GM12801 (cell line): Measurements from ENCODE around the gene ABHD12B.

Experiments used
- CTCF ChIP-seq: IDR thresholded peaks from one replicate; pipeline ENCODE4 v1.5.1; 2011; ENCODE audit warnings: control low read depth; ENCODE audit not compliant: insufficient read length; ENCODE audit errors: extremely low read depth

ABHD12B gene

DNA sequence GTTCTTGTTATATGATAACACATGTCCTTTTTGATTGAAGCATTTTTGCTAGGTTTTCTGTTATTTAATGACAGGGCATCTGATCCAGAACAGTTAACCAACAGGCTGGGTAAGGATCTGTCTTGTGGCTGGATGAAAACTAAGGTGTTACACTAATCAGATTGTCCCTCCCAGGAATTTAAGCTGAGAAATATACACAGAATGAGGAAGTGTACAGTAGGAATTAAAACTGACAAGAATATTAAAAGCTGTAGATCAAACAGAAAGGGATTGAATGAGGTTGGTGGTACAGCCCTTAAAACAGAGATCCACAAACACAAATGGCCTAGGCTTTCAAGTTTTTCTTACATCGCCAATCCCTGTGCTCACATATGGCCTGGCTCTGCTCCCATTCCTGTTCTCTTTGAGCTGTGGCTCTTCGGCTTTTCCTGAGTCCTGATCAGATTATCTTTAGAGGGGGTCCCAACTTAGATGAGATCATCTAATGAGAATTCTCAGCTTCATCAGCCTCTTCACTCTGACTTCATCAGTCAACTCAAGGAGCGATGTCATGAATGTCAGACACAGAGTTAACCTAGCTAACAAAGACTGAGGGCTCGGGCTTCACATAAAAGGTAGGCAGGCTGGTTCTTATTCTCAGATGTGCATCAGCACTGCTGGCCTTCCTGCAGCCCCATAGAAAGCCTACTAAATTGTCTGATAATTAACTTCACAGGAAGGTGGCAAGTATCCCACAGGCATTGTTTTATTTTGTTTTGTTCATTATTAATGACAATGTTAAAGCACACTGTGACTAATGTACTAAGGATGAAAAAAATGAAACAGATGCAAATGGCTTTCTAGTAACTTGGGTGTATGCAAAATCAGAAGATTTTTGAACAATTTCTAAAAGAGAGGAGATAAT, 61.0 kb downstream of the ABHD12B start:
- TF ChIP-seq CTCF = no peak

DNA sequence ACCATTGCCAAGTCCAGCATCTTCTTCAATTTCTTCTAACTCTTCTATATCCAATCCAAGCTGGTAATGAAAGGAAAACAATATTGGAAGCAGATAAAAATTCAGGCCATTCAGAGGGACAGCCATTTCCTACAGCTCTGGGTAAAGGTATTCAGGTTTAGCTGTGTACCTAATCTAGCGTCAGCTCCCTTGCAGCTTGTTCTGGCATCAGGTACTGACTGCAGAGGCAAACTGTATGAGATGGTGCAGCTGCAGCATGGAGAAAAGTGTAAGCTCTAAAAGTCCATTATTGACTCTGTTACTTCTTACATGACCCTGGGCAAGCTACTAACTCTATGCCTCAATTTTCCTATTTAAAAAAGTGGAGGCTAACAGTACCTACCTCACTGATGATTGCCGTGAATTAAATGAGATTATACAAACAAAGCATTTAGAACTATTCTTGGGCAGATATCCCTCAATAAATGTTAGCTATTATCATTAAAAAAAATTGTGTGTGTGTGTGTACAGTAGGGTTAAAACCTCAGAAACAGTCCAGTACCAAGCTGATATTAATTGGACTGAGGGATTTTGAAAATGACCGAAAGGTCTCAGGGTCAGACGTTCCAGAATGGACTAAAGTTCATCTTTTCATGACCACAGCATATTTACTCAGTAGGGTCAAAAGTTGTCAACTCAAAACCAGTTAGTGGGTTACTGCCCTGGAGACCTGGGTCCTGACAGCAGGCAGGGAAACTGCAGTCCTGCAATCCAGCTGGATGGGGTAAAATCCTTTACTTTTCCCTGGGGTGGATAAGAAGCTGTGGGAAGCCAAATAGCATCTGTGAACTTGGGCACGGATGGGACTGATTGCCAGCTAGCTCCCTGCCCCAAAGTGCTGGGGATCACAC, 63.5 kb downstream of the ABHD12B start:
- TF ChIP-seq CTCF = no peak

DNA sequence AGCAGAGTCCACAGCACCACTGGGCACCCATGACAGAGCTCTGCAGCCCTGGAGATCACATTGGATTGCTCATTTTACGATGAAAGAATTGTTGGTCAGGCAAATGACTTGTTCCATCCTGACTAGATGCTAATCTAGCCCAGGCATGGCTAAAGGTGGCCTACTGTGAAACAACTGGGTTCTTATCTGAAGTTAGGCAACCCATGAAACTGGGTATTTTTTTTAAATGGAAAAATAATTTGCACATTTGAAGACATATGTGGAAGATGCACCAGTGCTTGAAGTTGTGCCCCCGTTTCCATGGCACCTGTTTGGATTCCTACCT, 64.1 kb downstream of the ABHD12B start:
- TF ChIP-seq CTCF = no peak

GRCh38 chr14:50936882-50937281, 65.0 kb downstream of the ABHD12B start:
- TF ChIP-seq CTCF = no peak

GRCh38 chr14:50937325-50937724, 65.5 kb downstream of the ABHD12B start:
- TF ChIP-seq CTCF = no peak

GRCh38 chr14:50937800-50938199, 65.9 kb downstream of the ABHD12B start:
- TF ChIP-seq CTCF = no peak

GRCh38 chr14:50941151-50941550, 69.3 kb downstream of the ABHD12B start:
- no peak for TF ChIP-seq CTCF
